GM23338 (cell line): ENCODE measurements around the gene GPD1. TPM values are rescaled to one million over a fixed set of nuclear protein-coding genes. Genes with fewer than 3 reads are reported as not detected.

Experiments
- ATAC-seq: fragments of 200-7000 bp; cut with Tn5 transposase; 3 replicates; pipeline ENCODE4 v1.9.1; 2020
- DNase-seq: peaks from one replicate; pipeline ENCODE4 v3.0.0-alpha.2; 2015; ENCODE audit warnings: low spot score
- H2AFZ ChIP-seq: fragments of 200-600 bp; sonication (generic); 2 replicates; pipeline ENCODE4 v1.8.0; 2016; ENCODE audit warnings: antibody characterized with exemption, mild to moderate bottlenecking, moderate library complexity
- H3F3A ChIP-seq: fragments of 200-600 bp; sonication (generic); replicated peaks from 2 replicates; pipeline ENCODE4 v1.8.0; 2017; ENCODE audit warnings: antibody characterized with exemption, mixed run types, low read depth
- H3K27ac ChIP-seq: fragments of 200-600 bp; sonication (generic); 2 replicates; pipeline ENCODE4 v1.6.1; 2016; ENCODE audit warnings: low read depth
- H3K27me3 ChIP-seq: fragments of 200-600 bp; sonication (generic); 2 replicates; pipeline ENCODE4 v1.8.0; 2016; ENCODE audit warnings: mild to moderate bottlenecking, mixed run types, moderate library complexity; ENCODE audit not compliant: insufficient read depth
- H3K36me3 ChIP-seq: fragments of 200-600 bp; sonication (generic); 2 replicates; pipeline ENCODE4 v1.8.0; 2016; ENCODE audit warnings: mild to moderate bottlenecking; ENCODE audit not compliant: insufficient read depth
- H3K4me1 ChIP-seq: fragments of 200-600 bp; sonication (generic); 2 replicates; pipeline ENCODE4 v1.8.0; 2016; ENCODE audit warnings: mild to moderate bottlenecking, moderate library complexity; ENCODE audit not compliant: insufficient read depth
- H3K4me2 ChIP-seq: fragments of 200-600 bp; sonication (generic); 2 replicates; pipeline ENCODE4 v1.7.1; 2017; ENCODE audit warnings: mixed run types
- H3K4me3 ChIP-seq: fragments of 200-600 bp; sonication (generic); 2 replicates; pipeline ENCODE4 v1.6.1; 2016; ENCODE audit warnings: mixed run types
- H3K79me2 ChIP-seq: fragments of 200-600 bp; sonication (generic); replicated peaks from 2 replicates; pipeline ENCODE4 v1.8.0; 2017; ENCODE audit warnings: mild to moderate bottlenecking; ENCODE audit not compliant: insufficient read depth
- H3K9me2 ChIP-seq: fragments of 200-600 bp; sonication (generic); 2 replicates; pipeline ENCODE4 v1.8.0; 2017; ENCODE audit not compliant: insufficient read depth
- H4K20me1 ChIP-seq: fragments of 200-600 bp; sonication (generic); replicated peaks from 2 replicates; pipeline ENCODE4 v1.8.0; 2017; ENCODE audit warnings: mild to moderate bottlenecking; ENCODE audit not compliant: insufficient read depth
- H3K27ac Mint-ChIP-seq: 2 replicates; pipeline ENCODE4 v1.8.0; 2020; ENCODE audit warnings: inconsistent platforms, mild to moderate bottlenecking, moderate library complexity, mixed read lengths
- H3K27me3 Mint-ChIP-seq: 3 replicates; pipeline ENCODE4 v1.8.0; 2022; ENCODE audit warnings: low read depth, mild to moderate bottlenecking, moderate library complexity, mixed read lengths, inconsistent platforms; ENCODE audit not compliant: insufficient read depth, poor library complexity
- H3K36me3 Mint-ChIP-seq: 3 replicates; pipeline ENCODE4 v1.8.0; 2021; ENCODE audit warnings: low read depth, mild to moderate bottlenecking, inconsistent platforms, moderate library complexity, mixed read lengths
- H3K4me1 Mint-ChIP-seq: 3 replicates; pipeline ENCODE4 v1.8.0; 2020; ENCODE audit warnings: mild to moderate bottlenecking, inconsistent platforms, mixed read lengths
- H3K4me3 Mint-ChIP-seq: 3 replicates; pipeline ENCODE4 v1.8.0; 2021; ENCODE audit warnings: moderate library complexity, mild to moderate bottlenecking, inconsistent platforms, mixed read lengths
- H3K9me3 Mint-ChIP-seq: 3 replicates; pipeline ENCODE4 v1.8.0; 2020; ENCODE audit warnings: moderate library complexity, mild to moderate bottlenecking, inconsistent platforms, mixed read lengths
- CREB1 ChIP-seq: fragments of 250-450 bp; sonication (Bioruptor Pico); IDR thresholded peaks from 2 replicates; pipeline ENCODE4 v1.5.0; 2020; ENCODE audit warnings: low read depth, mild to moderate bottlenecking, moderate library complexity
- EZH2 ChIP-seq: fragments of 200-600 bp; sonication (generic); IDR thresholded peaks from one replicate; pipeline ENCODE4 v1.8.0; 2017; ENCODE audit warnings: antibody characterized with exemption, mild to moderate bottlenecking, low read depth; ENCODE audit not compliant: unreplicated experiment
- POLR2AphosphoS5 ChIP-seq: IDR thresholded peaks from 2 replicates; pipeline ENCODE4 v1.6.1; 2016; ENCODE audit warnings: antibody characterized with exemption, low read depth
- ZNF114 ChIP-seq: fragments of 250-450 bp; sonication (Bioruptor Pico); IDR thresholded peaks from 2 replicates; pipeline ENCODE4 v1.5.0; 2020; ENCODE audit warnings: mild to moderate bottlenecking, moderate library complexity
- ZNF331 ChIP-seq: fragments of 250-450 bp; sonication (Bioruptor Pico); IDR thresholded peaks from 2 replicates; pipeline ENCODE4 v1.5.0; 2020; ENCODE audit warnings: low read depth, mild to moderate bottlenecking, moderate library complexity
- ZNF462 ChIP-seq: fragments of 250-450 bp; sonication (Bioruptor Pico); IDR thresholded peaks from 2 replicates; pipeline ENCODE4 v1.5.0; 2020; ENCODE audit warnings: mild to moderate bottlenecking, moderate library complexity
- polyA plus RNA-seq: library from polyadenylated mRNA; unstranded; fragments of >200 nt; fragmentation: Nextera tagmentation; extraction: Ambion mirVana; gene quantifications from 2 replicates; pipeline ENCODE4 v1.2.1, GENCODE V29; 2016
- total RNA-seq: library from RNA; depleted of rRNA; stranded (reverse); fragments of >200 nt; shearing (Covaris generic); gene quantifications from 2 replicates; pipeline ENCODE4 v1.2.3, GENCODE V29; 2014
- TF ChIP-seq, protein P1 (sequence below): IDR thresholded peaks from one replicate; pipeline ENCODE4 v1.6.1; 2018; ENCODE audit warnings: antibody characterized with exemption; ENCODE audit not compliant: unreplicated experiment
- TF ChIP-seq, protein P2 (sequence below), 2 experiments: fragments of 200-600 bp in 1 of 2; sonication (generic) in 1 of 2; conservative IDR thresholded peaks; 2 replicates each; pipeline versions ENCODE4 v1.5.1 to v1.6.1; 2016 to 2017; ENCODE audit warnings: antibody characterized with exemption in 2 of 2, low read depth in 2 of 2, mild to moderate bottlenecking in 2 of 2, moderate library complexity in 1 of 2

The GPD1 gene
- total and polyA plus RNA-seq, 2 experiments from 2014 or later, result 0.36 to 0.45 TPM

- ATAC-seq (no peak), DNase-seq (no peak)
- TF ChIP-seq ZNF331 (no peak), CREB1 (CRISPR knock-in tag) (no peak), POLR2AphosphoS5 (no peak), ZNF462 (CRISPR knock-in tag) (no peak), EZH2 (no peak), ZNF114 (CRISPR knock-in tag) (no peak)
- TF ChIP-seq, protein P1, sequence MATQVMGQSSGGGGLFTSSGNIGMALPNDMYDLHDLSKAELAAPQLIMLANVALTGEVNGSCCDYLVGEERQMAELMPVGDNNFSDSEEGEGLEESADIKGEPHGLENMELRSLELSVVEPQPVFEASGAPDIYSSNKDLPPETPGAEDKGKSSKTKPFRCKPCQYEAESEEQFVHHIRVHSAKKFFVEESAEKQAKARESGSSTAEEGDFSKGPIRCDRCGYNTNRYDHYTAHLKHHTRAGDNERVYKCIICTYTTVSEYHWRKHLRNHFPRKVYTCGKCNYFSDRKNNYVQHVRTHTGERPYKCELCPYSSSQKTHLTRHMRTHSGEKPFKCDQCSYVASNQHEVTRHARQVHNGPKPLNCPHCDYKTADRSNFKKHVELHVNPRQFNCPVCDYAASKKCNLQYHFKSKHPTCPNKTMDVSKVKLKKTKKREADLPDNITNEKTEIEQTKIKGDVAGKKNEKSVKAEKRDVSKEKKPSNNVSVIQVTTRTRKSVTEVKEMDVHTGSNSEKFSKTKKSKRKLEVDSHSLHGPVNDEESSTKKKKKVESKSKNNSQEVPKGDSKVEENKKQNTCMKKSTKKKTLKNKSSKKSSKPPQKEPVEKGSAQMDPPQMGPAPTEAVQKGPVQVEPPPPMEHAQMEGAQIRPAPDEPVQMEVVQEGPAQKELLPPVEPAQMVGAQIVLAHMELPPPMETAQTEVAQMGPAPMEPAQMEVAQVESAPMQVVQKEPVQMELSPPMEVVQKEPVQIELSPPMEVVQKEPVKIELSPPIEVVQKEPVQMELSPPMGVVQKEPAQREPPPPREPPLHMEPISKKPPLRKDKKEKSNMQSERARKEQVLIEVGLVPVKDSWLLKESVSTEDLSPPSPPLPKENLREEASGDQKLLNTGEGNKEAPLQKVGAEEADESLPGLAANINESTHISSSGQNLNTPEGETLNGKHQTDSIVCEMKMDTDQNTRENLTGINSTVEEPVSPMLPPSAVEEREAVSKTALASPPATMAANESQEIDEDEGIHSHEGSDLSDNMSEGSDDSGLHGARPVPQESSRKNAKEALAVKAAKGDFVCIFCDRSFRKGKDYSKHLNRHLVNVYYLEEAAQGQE, result peak; percentile 63
- TF ChIP-seq, protein P2, sequence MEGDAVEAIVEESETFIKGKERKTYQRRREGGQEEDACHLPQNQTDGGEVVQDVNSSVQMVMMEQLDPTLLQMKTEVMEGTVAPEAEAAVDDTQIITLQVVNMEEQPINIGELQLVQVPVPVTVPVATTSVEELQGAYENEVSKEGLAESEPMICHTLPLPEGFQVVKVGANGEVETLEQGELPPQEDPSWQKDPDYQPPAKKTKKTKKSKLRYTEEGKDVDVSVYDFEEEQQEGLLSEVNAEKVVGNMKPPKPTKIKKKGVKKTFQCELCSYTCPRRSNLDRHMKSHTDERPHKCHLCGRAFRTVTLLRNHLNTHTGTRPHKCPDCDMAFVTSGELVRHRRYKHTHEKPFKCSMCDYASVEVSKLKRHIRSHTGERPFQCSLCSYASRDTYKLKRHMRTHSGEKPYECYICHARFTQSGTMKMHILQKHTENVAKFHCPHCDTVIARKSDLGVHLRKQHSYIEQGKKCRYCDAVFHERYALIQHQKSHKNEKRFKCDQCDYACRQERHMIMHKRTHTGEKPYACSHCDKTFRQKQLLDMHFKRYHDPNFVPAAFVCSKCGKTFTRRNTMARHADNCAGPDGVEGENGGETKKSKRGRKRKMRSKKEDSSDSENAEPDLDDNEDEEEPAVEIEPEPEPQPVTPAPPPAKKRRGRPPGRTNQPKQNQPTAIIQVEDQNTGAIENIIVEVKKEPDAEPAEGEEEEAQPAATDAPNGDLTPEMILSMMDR (conservative IDR thresholded peaks at IDR 0.05; ENCODE audit: low read depth in 2 of 2), result no peak
- Mint-ChIP-seq H3K27ac (no peak overlapping the region), H3K27me3 (peaks cover 11% of the 10 kb centered on the region), H3K36me3 (no peaks in the 10 kb centered on the region), H3K9me3 (no peaks in the 10 kb centered on the region; the same call in 2 of the 3 replicates), H3K4me1 (peaks cover 20% of the 10 kb centered on the region), H3K4me3 (no peak overlapping the region; the same call in 2 of the 3 replicates)
- no peak overlapping the region for H3K4me2 ChIP-seq
- no peak overlapping the region for H2AFZ ChIP-seq
- H3F3A ChIP-seq, result 0 out of 2 replicates have a peak, but pooled peaks cover 3% of the 10 kb centered on the region
- no peaks in the 10 kb centered on the region for H3K36me3 ChIP-seq
- peaks cover 28% of the 10 kb centered on the region for H3K27me3 ChIP-seq
- no peaks in the 10 kb centered on the region for H3K9me2 ChIP-seq
- no peaks in the 10 kb centered on the region for H4K20me1 ChIP-seq
- no peak overlapping the region for H3K4me3 ChIP-seq
- no peak overlapping the region for H3K27ac ChIP-seq
- 0 out of 2 replicates have a peak, but pooled peaks cover 8% of the 10 kb centered on the region for H3K79me2 ChIP-seq
- H3K4me1 ChIP-seq, result peaks cover 5% of the 10 kb centered on the region
These were observed 24.0 kb upstream of the GPD1 start for GRCh38 chr12:50079771-50080170.
